HG03280 (cell line): ENCODE measurements around the gene TUT1.
"Not testable (repeated sequence)": the region's sequence is repeated elsewhere in the genome, so short reads cannot be mapped to it uniquely, and the experiment has no call there.

Source experiments
- ATAC-seq: cut with Tn5 transposase; IDR thresholded peaks from one replicate; pipeline ENCODE4 v1.9.1; 2021; ENCODE audit warnings: mild to moderate bottlenecking, moderate library complexity; ENCODE audit not compliant: unreplicated experiment

Gene TUT1

DNA sequence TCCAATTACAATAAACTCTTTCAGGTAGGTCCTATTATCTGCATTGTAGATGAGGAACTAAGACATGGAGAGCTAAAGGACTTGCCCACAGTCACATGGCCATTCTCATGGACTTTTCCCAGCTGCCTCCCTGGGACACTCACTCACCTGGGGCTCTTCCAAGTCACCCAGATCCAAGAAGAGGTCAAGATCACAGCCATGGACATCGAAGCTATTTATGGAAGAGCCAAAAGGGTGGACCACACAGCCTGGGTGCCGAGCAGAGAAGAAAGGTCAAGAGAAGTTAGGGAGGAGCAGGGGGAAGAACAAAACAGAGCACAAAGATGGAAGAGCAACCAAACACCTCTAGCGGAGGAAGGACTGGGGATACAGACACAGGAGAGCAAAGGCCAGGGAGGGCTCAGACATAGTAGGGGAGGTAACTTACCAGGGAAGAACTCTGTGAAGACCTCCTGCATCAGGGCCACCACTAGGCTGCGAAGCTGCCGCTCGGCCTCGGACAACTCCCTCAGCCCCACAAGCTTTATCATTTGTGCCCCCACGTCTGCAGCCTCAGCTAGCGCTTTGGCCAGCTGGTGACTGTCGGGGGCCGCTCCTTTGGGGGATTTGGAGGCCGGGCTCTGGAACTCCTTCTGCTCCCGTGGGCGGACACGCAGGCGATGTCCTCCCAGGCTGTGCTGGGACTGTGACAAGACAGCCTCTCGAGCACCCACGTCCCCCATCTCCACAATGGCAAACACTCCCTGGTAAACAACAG, 10.2 kb downstream of the TUT1 start:
- ATAC-seq, result no peak

DNA sequence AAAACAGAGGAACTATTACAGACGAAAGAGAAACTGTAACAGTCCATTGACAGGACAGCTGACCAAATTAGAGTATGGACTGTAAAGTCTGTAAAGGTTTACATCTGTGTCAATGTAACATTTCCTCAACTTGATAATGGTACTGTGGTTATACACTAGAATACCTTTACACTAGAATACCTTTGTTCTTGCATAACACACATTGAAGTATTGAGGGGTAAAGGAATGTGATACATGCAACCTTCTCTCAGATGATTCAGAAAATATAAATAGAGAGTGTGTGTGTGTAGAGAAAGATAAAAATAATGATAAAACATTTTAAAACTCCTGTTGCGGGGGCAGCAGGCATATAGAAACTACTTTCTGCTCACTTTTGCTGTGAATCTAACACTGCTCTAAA, 12.1 kb downstream of the TUT1 start:
- ATAC-seq, result no peak

DNA sequence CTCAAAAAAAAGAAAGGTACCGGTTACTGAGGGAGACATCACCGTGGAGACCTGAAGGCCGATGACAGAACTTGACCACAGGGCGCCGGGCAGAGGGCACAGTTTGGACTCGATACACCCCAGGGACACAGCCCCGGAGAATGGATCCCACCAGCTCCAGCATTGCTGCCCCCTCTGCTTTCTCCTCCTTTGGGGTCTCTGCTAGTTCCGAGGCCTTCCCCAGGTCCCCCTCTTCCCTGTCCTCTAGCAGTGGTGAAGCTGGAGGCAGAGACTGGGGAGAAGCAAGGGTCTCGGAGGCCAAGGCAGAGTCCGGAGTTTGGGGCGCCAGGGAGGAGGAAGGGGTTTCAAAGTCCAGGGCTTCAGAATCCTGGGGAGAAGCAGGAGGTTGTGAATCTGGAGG, 12.8 kb downstream of the TUT1 start:
- ATAC-seq, result no peak

DNA sequence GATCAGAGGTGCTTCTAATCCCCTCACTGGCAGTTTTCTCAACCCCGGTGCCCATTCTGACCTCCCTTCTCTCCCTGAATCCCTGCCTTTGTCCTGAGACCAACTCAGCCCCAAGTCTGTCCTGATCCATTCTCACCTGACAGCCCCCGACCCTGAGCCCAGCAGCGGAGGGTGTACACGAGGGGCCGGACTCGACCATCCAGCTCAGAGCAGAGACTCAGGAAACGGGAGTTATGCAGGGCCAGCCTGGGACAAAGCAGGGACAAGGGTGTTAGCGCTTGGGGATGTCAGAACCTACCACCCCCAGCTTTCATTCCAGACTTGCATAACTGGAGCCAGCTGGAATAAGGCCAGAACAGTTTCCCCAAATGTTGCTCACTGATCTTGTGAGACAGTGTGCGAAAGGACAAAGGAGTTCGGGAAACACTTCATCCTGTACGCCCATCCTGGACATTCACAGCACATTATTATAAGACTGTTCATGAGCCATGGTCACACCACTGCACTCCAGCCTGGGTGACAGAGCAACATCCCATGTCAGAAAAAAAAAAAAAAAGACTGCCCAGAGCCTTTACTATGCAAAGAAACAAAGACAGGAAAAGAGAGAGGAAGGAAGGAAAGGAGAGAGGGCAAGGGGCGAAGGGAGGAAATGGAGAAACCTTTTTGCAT, 14.1 kb downstream of the TUT1 start:
- no peak for ATAC-seq

DNA sequence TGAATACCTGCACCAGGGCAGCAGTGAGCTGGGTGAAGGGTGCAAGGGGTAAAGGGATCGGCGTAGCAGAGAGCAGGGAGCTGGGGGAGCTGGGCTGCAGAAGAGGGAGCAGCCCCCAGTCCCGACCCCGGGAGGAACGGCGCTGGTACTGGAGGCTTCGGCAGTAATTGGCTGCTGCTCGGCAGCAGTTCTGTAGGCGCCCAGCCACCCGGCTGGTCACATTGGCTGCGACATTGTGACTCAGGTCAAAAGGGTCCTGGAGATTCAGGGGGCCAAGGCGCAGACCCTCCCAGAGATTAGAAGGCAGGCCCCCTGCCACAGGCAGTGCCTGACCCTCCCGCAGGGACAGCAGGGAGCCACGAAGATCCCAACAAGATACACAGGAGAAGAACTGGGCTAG, 15.5 kb downstream of the TUT1 start:
- no peak for ATAC-seq

DNA sequence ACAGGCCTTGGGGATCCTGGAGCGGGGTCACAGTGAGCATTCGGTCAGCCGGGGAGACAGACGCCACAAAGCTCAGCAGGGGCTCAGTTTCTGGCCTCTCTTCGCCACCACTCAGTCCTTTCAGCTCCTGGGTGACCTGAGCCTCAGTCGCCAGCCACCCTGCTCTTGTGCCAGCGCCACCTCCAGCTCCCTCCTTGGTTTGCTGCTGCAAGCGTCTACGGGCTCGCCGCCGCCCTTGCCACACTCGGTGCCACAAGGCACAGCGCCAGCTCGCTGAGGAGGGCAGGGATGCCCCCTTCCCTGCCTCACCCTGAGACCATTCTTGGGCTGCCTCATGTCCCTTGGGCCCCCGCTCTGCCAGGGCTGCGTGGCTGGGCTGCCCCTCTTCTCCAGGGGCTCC, 16.2 kb downstream of the TUT1 start:
- no peak for ATAC-seq

DNA sequence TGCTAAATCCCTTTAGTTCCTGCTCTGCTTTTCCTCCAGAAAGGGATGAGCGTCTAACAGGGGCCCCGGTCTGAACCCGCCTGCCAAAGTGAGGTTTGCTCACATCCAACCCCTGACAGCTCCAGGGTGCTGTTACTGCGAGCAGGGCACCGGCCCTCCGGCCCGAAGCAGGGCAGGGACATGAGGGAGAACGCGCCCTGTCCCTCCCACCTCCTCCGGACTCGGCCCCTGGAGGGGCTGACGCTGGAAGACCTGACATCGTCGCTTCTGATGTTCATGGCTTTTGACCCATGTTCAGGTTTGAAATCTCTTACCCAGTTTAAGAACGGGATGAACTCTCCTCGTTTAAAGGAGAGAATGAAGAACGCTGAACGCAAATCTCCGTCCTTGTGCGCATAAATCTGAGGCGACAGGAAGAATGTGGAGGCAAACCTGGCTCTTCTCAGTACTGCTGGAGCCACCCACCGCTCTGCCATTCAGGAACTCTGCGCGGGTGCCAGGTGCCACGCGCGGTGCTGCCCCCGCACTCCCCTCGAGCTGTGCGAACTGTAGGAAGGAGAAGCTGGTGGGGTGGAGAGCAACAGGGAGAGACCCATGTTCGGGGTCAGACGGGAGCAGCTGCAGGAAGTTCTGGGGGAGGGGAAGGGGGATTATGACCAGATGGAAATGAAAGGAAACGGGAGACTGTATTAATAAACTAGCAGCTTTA, 16.8 kb downstream of the TUT1 start:
- no peak for ATAC-seq

DNA sequence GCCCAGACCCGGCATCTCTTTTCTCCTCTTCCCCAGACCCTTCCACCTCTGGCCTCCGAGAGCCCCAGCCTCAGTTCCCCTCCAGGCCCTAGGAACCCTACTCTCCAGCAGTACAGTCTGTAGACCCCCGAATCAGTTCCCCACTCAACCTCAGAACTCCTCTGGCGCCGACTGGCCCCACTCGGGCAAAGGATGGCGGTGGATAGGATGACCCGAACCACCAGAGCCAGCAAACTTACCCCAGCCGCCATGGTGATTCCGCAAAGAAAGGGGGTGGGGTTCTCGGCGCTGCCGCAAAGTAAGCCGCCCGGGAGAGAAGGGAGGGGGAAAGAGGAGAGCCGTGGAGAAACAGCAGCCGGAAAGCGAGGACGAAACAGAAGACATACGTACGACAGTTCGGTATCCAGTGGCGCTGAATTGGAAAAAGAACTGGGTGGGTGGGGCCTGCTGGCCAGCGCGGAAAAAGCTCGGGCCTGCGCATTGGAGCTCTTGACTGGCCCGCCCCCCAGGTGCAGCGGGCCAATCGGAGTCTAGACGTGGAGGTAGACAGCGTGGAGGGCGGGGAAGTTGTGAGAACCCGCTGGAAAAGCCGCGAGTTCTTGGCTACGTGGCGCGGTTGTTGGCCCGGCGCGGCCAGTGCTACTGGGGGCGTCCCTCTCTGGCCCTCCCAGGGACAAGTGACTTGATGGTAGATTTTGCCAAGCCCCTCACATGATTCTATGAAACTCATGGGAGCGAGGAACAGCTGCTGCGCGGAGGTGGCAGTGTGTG, 17.5 kb downstream of the TUT1 start, which contains the start of gene EEF1G:
EEF1G (minus strand) TSS at position 300 of the 771 bp plus-strand sequence; CDS start at position 251, 49 bp downstream.
- ATAC-seq, result peak; percentile 89

DNA sequence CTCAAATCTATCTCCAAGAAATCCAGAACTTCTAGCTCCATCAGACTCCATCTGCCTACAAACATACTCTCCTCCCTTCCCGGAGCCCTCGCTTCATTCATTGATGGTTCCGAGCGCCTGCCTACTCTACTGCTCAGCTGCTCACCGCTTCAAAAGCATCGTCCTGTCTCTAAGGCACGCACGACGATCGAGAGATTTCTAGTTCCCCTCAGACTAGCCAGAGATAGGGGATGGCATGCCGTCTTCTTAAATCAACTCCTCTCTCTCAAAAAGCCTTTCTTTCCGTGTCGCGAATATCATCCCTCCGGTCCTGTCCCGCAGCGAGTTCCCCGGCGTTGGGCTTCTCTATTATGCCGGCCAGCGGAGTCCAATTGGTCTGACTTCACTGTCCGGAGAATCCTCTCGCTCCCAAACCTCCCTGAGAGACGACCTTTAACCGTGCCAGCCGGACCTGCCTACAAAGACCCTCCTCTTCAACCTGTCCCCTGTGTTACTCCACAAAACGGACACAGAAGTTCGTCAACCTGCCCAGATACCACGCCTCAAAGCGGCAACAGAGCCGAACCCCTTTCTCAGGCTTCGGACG, 18.2 kb downstream of the TUT1 start:
- no peak for ATAC-seq

DNA sequence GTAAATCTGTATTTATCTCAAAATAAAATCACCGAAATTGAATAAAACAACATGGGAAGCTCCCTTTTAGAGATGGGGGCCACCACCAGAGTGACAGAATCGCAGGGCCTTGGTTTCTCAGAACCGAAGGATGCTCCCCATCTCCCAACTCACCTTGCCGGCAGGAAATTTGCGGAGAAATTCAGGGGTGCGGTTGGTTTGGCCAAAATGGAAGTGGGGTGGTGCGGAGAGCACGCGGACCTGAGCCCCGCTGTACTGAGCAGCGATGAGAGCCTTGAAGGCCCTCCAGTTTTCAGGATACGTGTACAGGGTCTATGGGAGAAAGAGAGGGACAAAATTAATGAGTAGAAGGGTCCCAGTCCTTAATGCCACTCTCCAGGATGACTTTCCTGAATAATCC, 18.9 kb downstream of the TUT1 start:
- ATAC-seq, result no peak

DNA sequence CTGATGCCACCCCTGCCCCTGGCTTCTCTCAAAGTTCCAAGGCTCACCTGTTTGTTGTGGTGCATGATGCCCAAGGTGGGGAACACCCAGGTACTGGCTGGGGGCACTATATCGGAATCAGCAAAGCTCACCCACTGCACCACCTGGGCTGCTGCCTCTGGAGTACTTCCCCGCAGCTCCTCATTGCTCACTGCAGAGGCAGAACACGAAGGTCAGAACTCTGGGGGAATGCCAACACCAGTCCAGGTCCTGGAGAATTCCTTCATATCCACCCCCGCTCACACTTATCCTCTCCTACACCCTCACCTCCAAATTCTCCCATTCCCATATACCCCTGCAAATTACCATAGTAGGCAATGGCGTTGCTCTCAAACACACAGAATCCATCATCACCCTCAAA, 19.8 kb downstream of the TUT1 start:
- not testable (repeated sequence) for ATAC-seq

DNA sequence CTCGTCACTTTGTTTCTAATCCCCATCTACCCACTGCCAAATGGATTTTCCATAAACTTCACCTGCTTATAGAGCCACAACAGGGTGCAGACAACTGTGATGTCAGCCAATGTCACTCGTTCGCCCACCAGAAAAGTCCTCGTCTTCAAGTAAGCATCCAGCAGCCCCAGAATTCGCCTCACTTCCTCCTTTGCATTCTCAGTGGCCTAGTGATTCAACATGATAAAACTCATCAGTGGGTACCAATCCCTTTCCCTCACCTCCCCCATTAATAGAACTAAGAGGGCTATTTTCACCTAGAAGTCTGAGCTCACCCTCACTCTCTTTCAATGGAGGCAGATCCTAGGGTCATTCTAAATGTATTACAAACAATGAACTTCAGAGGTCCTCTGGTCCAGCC, 20.4 kb downstream of the TUT1 start:
- ATAC-seq, result not testable (repeated sequence)

DNA sequence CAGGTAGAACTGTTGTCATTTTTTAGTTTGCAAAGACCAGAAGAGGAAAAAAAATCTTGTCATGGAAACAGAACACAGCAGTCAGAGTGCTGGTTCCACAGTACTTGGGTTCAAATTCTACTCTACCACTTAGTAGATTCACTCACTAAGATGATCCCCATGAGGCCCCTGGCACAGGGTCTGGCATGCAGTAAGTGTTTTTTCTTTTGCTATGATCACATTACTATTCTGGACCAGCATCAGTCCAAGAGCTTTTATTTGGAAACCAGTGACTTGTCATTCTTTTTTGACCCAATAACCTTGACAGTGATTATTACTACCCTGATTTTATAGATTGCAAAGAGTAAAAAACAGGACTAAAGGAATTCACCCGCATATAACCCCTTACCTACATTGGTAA, 21.7 kb downstream of the TUT1 start:
- no peak for ATAC-seq

DNA sequence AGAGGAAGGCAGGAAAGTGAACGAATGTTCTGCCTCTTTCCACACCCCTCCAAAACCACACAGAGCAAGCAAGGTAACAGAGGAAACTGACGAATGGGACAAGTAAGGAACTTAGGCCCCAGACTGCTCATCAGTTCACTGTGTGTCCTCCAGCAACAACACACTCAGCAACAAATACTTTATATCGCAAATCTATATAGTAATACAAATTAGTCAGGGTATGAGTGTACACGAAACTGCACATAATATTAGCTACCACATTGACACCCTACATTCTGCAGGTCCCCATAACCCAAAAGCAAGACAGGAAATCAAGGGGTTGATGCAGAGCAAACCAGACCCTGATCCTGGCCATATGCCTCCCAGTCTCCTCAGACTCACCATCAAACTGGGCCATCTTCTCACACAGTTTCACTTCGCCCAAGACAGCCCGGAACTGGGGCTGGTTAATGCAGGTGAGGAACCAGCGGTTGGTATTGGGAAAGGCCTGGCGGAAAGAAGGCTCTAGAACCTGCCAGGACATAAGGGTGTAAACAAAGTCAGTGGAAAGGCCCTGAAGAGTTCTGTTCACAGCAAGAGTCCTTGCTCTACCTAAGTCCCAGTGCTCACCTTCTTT, 24.2 kb downstream of the TUT1 start:
- no peak for ATAC-seq

DNA sequence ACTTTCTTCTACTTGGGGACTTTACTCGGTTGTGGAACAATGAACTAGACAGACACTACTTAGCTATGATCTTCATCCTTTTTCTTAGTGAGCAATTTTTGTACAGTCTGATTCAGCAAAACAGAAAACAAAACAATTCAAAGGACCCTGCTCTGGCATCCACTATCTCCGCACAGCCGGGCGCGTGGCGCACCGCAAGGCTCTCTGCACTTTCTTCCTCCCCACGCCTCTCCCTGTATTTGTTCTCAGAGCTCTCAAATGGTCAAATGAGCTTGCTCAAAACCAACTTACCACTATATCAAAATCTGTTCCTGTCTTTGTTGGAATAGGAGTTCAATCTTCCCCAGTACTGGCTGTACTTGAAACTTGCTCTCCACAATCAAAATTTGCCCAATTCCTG, 25.1 kb downstream of the TUT1 start:
- no peak for ATAC-seq

DNA sequence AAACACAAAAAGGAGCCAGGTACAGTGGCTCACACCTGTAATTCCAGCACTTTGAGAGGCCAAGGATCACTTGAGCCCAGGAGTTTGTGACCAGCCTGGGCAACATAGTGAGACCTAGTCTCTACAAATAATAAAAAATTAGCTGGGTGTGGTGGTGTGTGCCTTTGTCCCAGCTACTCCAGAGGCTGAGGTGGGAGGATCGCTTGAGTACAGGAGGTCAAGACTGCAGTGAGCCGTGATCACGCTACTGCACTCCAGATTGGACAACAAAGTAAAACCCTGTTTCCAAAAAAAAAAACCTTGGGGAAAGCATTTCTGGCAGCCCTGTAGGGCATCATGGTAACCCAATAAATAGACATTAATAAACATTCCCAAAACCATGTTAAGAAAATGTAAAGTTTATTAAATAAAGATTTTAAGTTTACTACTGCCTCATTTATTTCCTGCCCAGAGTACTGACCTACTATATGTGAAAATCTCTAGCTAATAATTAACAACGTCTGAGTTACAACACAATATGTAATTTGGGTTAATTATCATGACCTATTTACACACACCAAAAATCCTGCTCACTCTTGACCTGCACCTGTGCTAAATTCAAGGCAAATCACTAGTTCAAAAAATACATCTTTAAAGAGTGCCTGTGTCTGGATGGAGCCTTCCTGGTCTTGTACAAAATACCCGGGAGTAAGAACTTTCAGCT, 26.1 kb downstream of the TUT1 start:
- ATAC-seq, result no peak

DNA sequence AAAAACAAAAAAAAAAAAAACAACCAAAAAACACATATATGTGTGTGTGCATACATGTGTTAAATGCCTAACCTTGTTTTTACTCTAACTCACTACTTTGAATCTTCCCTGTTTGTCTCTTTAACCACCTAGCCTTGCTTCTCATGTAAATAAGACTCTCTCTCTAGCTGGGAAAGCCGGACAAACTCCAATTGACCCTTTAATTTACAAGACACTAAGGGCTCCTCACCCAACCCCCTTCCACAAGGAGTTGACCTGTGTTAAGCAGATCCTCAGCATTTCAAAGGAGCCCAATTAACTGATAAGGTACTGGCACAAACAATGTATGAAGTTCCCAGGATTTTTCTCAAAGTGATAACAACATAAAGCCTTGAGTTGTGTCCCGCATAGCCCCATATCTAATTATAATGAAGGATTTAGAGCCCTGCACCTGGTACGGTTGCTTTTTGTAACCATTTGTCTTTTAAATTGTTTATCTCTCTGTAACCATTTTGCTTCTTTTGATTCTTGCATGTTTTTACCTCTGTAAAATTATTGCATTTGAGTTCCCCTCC, 29.6 kb downstream of the TUT1 start:
- not testable (repeated sequence) for ATAC-seq

DNA sequence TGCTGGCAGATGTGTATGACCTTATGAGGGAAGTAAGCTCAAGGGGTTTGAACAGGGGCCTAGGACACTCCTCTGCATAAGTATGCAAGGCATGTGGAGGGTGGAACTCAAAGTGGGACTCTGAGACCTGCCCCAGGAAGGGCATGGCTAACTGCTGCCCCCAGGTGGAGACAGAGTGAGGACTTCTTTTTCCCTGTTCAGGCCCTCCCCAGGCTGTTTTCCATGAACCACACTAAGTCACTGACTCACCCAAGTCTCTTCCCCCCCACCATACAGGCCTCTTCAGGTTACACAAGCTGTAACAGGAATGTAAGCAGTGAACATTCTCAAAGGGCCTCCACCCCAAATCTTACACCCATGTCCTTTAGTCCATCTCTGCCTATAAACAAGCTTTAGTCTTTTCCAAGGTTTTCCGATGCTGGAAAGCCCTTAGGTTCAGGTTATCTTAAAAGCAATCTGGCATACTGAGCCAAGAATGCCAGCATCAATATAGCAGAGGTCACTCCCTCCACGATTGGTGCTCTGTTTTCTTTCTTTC, 30.7 kb downstream of the TUT1 start:
- no peak for ATAC-seq

DNA sequence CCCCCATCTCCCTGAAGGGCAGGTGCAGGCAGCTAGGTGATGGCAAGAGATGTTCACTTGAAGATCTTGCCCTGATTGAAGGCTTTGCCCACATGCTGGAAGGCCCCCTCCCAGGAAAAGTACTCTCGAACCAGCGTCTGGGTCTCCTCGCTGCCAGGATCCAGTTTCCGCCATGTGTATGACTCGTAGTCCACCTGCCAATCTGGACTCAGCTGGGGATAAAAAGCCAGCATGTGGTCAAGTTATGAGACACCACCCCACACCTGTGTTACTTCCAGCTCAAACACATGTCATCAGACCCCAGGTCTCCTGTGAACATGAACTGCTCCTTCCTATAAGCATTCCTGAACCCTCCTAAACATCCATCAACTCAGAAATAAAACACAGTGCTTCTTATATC, 31.7 kb downstream of the TUT1 start:
- not testable (repeated sequence) for ATAC-seq
